ENCODE results near the gene RICTOR. TPM values are rescaled to one million over a fixed set of nuclear protein-coding genes. Genes with fewer than 3 reads are reported as not detected.

The RICTOR gene
- total and polyA plus RNA-seq, 12 donors, result 3.1 to 88.3 (median 45.5) TPM

DNA sequence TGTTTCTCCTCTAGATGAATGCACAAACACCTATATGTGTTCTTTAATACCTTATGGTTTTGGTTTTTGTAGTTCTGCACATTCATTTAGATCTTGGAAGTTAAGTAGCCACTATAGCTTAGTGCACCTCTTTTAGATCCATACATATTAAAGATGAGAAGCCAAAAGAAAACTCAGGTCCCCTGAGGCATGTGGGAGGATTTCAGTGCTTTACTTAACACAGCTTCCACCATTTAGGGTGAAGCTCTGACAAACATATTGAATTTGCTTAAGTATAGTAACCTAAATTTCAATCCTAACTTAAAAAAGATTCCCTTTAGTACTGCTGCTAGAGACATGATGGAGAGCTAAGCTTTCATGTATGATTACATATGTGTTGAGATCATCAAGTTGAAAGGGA, 25.6 kb upstream of the RICTOR start:
- H3K27me3 ChIP-seq, result no peaks in the 10 kb centered on the region
- DNase-seq (no peak), ATAC-seq (no peak)
- intact Hi-C loops (cut with DNase I), result loop anchor here in 1 of 10 donors (10.0 kb wide), 1 partner anchor 1235 kb away; no protein-coding TSS in a partner anchor
- no peaks in the 10 kb centered on the region for H3K9me3 ChIP-seq
- H3K36me3 ChIP-seq, result peaks cover 0 to 25% (median 0%) of the 10 kb centered on the region in 9 donors
- H3K4me1 ChIP-seq, result peaks cover 0 to 18% (median 0%) of the 10 kb centered on the region in 9 donors
- H3K4me3 ChIP-seq, result no peak overlapping the region
- no peak overlapping the region for H3K27ac ChIP-seq
- TF ChIP-seq, protein P1, sequence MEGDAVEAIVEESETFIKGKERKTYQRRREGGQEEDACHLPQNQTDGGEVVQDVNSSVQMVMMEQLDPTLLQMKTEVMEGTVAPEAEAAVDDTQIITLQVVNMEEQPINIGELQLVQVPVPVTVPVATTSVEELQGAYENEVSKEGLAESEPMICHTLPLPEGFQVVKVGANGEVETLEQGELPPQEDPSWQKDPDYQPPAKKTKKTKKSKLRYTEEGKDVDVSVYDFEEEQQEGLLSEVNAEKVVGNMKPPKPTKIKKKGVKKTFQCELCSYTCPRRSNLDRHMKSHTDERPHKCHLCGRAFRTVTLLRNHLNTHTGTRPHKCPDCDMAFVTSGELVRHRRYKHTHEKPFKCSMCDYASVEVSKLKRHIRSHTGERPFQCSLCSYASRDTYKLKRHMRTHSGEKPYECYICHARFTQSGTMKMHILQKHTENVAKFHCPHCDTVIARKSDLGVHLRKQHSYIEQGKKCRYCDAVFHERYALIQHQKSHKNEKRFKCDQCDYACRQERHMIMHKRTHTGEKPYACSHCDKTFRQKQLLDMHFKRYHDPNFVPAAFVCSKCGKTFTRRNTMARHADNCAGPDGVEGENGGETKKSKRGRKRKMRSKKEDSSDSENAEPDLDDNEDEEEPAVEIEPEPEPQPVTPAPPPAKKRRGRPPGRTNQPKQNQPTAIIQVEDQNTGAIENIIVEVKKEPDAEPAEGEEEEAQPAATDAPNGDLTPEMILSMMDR (IDR thresholded peaks at IDR 0.05), result no peak

DNA sequence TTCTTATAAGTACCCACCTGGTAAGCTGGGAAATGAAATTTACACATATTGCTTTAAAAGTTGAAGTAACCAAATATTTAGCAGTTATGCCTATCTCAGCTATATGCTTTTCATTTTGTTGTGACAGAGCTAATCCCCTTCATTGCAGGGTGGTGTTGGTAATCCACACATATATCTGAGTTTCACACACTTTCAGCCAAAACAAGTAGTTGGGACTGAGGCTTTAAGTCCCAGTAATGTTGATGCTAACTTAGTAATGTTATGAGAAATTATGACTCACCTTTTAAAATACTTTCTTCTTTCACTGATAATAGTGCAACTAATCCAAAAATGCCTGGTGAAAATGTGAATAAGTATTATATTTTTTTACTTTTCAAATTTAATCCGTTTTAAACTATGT, 19.2 kb upstream of the RICTOR start:
- H3K27ac ChIP-seq, result no peak overlapping the region
- no peak overlapping the region for H3K4me3 ChIP-seq
- TF ChIP-seq, protein P1 (IDR thresholded peaks at IDR 0.05), result no peak
- H3K4me1 ChIP-seq, result no peaks in the 10 kb centered on the region
- WGBS, 2 donors, result 58 to 60% methylated on average over 1 of the region's 1 CpG
- no peaks in the 10 kb centered on the region for H3K36me3 ChIP-seq
- H3K9me3 ChIP-seq, result peaks cover 0 to 17% (median 2%) of the 10 kb centered on the region in 11 donors
- no peak for ATAC-seq
- intact Hi-C loops (cut with DNase I), result loop anchor here in 1 of 10 donors (2.0 kb wide), 1 partner anchor 27 kb away; no protein-coding TSS in a partner anchor
- H3K27me3 ChIP-seq, result no peaks in the 10 kb centered on the region
- DNase-seq, result no peak

DNA sequence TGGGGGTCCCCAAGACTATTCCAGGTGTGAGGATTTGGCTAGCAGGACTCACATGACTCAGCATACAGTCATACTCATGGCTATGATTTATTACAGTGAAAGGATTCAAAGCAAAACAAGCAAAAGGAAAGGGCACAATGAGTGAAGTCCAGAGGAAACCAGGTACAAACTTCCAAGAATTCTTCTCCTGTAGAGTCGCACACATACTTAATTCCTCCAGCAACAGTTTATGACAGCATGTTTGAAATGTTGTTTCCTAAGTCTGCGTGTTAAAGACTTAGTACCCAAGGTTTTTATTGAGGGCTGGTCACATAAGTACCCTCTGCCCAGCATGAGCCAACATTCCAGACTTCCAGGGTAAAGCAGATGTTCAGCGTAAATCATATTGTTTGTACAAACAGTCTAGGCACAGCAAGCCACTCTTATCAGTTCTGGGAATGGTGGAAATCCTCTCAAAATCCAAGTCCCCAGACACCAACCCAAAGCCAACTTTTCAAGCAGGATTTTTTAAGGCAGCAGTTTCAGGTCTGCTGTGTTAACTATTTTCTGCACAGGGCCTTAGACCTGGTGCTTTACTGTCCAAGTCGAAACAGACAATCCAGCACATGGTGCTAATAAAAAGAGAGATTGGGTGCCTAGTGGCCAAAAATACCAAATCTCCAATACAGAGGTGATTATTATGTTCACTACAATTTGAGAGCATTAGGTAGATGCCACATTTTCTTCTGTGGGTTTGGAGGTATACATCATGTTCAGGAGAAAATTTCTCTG, 18.6 kb upstream of the RICTOR start:
- H3K27me3 ChIP-seq, result no peaks in the 10 kb centered on the region
- peaks cover 0 to 17% (median 2%) of the 10 kb centered on the region in 11 donors for H3K9me3 ChIP-seq
- no peaks in the 10 kb centered on the region for H3K4me1 ChIP-seq
- H3K4me3 ChIP-seq, result no peak overlapping the region
- TF ChIP-seq, protein P1 (IDR thresholded peaks at IDR 0.05), result no peak
- ATAC-seq, result no peak
- intact Hi-C loops (cut with DNase I), result loop anchor here in 1 of 10 donors (2.0 kb wide), 1 partner anchor 26 kb away; no protein-coding TSS in a partner anchor
- H3K27ac ChIP-seq, result no peak overlapping the region
- no peak for DNase-seq
- no peaks in the 10 kb centered on the region for H3K36me3 ChIP-seq
- 68 to 78% methylated on average over 4 of the region's 4 CpGs for WGBS, 2 donors

DNA sequence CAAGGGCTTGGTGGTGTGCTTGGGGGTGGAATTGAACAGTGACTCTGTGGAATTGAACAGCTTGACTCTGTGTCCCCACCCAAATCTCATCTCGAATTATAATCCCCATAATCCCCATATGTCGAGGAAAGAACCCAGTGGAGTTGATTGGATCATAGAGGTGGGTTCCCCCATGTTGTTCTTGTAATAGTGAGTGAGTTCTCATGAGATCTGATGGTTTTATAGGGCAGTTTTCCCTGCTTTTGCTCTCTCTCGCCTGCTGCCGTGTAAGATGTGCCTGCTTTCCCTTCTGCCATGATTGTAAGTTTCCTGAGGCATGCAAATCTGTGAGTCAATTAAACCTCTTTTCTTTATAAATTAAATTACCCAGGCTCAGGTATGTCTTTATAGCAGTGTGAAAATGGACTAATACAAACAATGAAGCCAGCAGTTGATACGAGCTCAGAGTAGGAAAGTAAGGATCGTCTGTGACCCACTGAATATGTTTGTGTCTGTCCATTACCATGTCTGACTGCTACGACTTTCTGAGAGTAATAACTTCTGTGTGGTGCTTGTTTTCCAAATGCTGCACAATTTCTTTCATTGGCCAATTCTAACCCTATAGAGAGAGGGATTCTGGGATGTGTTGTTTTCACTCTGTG, 17.9 kb upstream of the RICTOR start:
- no peak overlapping the region for H3K27ac ChIP-seq
- H3K27me3 ChIP-seq, result no peaks in the 10 kb centered on the region
- no peaks in the 10 kb centered on the region for H3K4me1 ChIP-seq
- ATAC-seq (no peak), DNase-seq (no peak)
- intact Hi-C loops (cut with DNase I), result loop anchor here in 1 of 10 donors (2.0 kb wide), 1 partner anchor 25 kb away; no protein-coding TSS in a partner anchor
- no peak overlapping the region for H3K4me3 ChIP-seq
- peaks cover 0 to 17% (median 2%) of the 10 kb centered on the region in 11 donors for H3K9me3 ChIP-seq
- WGBS, 2 donors, result 86 to 89% methylated on average over 7 of the region's 7 CpGs
- TF ChIP-seq, protein P1 (IDR thresholded peaks at IDR 0.05), result no peak
- no peaks in the 10 kb centered on the region for H3K36me3 ChIP-seq
